C4-2B (cell line): ENCODE data around the gene GSTA2.

Experiments used
- CTCF ChIP-seq: fragments of 450-650 bp; conservative IDR thresholded peaks from 2 replicates; pipeline ENCODE4 v1.5.1; 2017; ENCODE audit warnings: mild to moderate bottlenecking
- ZFX ChIP-seq: fragments of 450-650 bp; IDR thresholded peaks from 2 replicates; pipeline ENCODE4 v1.6.1; 2017

DNA sequence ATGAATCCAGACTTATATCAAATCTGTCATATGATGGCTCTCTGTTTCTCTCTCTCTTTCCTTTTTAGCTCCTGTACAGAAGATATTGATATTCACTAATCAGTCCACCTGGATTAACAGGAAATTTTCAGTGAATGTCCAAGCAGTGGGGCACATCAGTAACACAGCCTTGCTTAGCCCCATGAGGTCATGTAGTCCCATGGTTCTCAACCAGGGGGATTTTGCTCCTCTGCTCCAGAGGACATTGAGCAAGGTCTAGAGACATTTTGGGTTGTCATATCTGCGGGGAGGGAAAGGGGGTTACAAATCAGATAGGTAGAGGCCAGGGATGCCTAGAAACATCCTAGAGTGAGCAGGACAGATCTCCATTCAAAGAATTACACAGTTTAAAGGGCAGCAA, 39.5 kb upstream of the GSTA2 start:
- TF ChIP-seq CTCF: no peak
- no peak for TF ChIP-seq ZFX
